ENCODE data around the gene TSC22D1.

TSC22D1 gene

DNA sequence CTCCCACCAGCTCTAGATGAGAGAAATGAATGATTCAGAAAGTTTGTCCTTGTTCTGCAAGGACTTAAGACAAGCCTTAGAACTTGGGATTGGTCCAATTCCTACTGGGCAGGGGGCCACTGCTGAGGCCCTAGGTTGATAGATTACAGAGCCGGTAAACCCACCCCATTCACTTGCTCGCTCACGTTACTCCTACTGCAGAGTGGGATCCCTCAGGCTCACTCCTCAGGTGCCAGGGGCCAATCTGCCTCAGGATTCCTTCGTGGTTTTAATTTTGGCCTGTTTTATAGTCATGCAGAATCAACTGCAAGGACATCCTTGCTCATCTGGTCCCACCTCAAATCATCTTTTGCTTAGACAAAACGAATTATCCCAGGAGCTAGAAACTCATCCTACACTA lies 143.5 kb downstream of the TSC22D1 start:
- TF ChIP-seq, protein P1, sequence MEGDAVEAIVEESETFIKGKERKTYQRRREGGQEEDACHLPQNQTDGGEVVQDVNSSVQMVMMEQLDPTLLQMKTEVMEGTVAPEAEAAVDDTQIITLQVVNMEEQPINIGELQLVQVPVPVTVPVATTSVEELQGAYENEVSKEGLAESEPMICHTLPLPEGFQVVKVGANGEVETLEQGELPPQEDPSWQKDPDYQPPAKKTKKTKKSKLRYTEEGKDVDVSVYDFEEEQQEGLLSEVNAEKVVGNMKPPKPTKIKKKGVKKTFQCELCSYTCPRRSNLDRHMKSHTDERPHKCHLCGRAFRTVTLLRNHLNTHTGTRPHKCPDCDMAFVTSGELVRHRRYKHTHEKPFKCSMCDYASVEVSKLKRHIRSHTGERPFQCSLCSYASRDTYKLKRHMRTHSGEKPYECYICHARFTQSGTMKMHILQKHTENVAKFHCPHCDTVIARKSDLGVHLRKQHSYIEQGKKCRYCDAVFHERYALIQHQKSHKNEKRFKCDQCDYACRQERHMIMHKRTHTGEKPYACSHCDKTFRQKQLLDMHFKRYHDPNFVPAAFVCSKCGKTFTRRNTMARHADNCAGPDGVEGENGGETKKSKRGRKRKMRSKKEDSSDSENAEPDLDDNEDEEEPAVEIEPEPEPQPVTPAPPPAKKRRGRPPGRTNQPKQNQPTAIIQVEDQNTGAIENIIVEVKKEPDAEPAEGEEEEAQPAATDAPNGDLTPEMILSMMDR (IDR thresholded peaks at IDR 0.05; ENCODE audit: borderline replicate concordance, control extremely low read depth, extremely low read depth, insufficient read depth, missing control alignments), result no peak
- in situ Hi-C loops (cut with MboI; ENCODE audit: low sequenced_read_pairs, unreplicated experiment), result loop anchor here (10.0 kb wide), 1 partner anchor 528 kb away; no protein-coding TSS in a partner anchor
- no peak for DNase-seq (ENCODE audit: low spot score)

DNA sequence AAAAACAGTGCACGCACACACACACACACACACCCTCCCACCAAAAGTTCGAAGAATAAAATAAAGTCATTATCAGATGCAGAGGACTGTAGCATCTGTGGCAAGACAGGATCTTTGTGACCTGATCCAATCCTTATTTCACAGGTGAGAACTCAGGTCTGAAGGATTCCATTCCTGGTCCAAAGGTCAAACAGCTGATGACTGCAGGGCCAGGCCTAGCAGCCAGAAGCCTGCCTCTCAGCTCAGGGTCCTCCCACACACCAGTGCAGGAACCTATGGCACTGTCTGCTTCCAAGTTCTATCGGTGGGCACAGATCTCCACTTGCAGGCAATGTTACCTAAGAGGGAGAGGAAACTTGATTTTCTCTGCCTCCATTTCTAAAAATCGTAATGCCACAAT lies 145.0 kb downstream of the TSC22D1 start:
- in situ Hi-C loops (cut with MboI; ENCODE audit: low sequenced_read_pairs, unreplicated experiment), result loop anchor here (10.0 kb wide), 1 partner anchor 526 kb away; no protein-coding TSS in a partner anchor
- no peak for DNase-seq (ENCODE audit: low spot score)
- TF ChIP-seq, protein P1 (IDR thresholded peaks at IDR 0.05; ENCODE audit: borderline replicate concordance, control extremely low read depth, extremely low read depth, insufficient read depth, missing control alignments), result no peak

DNA sequence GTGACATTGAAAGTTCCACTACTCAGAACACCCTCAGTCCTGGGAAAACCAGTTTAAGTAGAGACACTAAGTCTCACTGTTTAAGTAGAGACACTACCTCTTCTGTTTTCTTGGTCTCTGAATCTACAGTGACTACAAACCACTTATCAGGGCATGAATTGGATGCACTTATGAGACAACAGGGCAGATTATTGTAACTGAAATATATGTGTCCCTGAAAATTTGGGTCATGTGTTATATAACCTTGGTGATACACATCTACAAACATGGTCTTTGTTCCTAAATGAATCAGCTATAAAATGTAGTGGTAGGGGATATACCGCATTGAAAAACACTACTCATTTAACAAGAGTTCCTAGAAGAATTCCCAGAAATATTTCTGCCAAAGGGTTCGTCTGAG lies 146.8 kb downstream of the TSC22D1 start:
- DNase-seq (ENCODE audit: low spot score), result no peak
- in situ Hi-C loops (cut with MboI; ENCODE audit: low sequenced_read_pairs, unreplicated experiment), result no loop called here

DNA sequence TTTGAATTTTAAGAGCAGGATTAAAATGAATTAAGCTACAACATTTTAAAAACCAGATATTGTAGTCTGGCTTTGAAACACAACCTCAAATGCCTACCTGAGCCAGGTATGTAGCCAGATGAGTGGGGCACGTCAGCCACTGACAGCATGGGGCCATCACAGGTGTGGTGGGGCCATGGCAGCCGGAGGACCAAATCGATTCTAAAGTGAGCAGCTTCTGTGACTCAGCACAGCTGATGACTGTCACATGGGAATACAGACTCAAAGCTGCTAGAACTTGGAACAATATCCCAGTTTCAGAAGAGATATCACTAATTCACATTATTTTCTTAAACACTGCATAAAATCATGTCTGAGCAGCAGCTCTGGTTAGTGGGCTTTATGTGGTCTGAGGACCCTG lies 149.7 kb downstream of the TSC22D1 start:
- no peak for DNase-seq (ENCODE audit: low spot score)
- in situ Hi-C loops (cut with MboI; ENCODE audit: low sequenced_read_pairs, unreplicated experiment), result no loop called here
- TF ChIP-seq, protein P1 (IDR thresholded peaks at IDR 0.05; ENCODE audit: borderline replicate concordance, control extremely low read depth, extremely low read depth, insufficient read depth, missing control alignments), result no peak

More for the DNA sequence above, 146.8 kb downstream of the TSC22D1 start:
- TF ChIP-seq, protein P1 (IDR thresholded peaks at IDR 0.05; ENCODE audit: borderline replicate concordance, control extremely low read depth, extremely low read depth, insufficient read depth, missing control alignments), result no peak

DNA sequence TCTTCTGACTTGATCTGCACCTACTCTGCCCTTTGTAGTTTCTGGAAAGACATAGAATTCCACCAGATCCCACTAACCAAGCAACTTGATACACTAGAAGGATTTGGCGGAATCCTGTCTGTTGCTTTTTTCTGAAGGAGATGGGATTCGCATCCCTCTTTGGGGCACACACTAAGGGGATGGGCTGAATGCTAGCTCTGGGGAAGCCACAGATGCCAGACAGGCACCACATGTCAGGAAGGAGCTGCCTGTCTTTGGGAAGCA lies 150.4 kb downstream of the TSC22D1 start:
- in situ Hi-C loops (cut with MboI; ENCODE audit: low sequenced_read_pairs, unreplicated experiment), result no loop called here
- TF ChIP-seq, protein P1 (IDR thresholded peaks at IDR 0.05; ENCODE audit: borderline replicate concordance, control extremely low read depth, extremely low read depth, insufficient read depth, missing control alignments), result no peak
- no peak for DNase-seq (ENCODE audit: low spot score)

DNA sequence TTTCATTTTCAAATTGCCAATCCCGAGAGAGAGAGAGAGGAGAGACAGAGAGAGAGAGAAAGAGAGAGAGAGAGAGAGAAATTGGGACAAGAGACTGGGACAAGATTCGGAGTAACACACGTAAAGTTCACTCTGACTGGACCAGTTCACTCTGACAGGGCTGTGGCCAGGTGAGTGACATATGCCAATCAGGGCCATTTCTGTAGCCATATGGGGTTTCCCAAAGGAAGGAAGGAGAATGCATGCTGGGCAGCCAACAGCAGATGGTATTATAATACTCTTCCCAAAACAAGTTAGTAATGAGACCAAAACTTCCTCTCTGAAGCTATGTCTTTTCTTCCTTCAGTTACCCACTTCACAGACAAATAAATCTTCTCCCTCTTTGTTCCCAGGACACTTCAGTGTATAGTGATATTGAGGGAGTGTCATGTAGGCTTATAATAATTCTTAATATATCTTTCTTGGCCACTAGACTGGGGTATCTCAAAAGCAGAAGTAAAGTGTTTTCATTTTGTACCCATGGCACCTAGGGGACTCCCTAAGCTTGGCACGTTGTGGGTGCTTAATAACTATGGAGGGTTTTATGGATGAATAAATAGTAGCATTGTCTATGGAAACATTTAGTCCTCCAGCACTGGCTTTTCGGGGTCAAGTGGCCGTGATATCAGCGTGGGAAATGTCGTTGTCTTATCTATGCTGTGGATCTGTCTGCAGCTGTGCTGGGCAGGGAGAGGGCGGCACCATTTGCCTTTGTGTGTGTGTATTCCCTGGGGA lies 150.9 kb downstream of the TSC22D1 start:
- TF ChIP-seq, protein P1 (IDR thresholded peaks at IDR 0.05; ENCODE audit: borderline replicate concordance, control extremely low read depth, extremely low read depth, insufficient read depth, missing control alignments), result no peak
- in situ Hi-C loops (cut with MboI; ENCODE audit: low sequenced_read_pairs, unreplicated experiment), result no loop called here
- no peak for DNase-seq (ENCODE audit: low spot score)

Measured in GM13976 (cell line).